ENCODE data around the gene CDYL2. TPM values are rescaled to one million over a fixed set of nuclear protein-coding genes. Genes with fewer than 3 reads are reported as not detected.

The CDYL2 gene
- total RNA-seq, 1 donor from 2014 or later, result 1.8 TPM

DNA sequence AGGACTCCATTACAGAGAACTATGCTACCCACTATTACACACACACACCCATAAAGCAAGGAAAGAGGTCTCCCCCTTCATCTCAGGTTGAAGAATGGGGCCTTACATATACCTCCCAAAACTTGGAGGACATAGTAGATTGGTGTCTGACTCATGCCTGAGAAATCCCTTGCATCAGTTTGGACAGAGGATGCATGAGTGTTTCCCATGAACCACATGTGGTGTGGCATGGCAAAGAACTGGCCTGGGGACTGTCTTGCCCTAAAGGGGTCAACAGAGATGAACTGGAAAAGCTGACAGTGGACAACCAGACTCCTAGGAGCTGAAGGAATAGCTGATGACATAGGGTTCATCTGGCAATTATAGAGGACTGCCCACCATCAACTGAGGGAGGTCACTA lies 209.6 kb downstream of the CDYL2 start:
- H3K9me3 Mint-ChIP-seq (ENCODE audit: unreplicated experiment), result peaks cover 23% of the 10 kb centered on the region
- H3K4me3 Mint-ChIP-seq (ENCODE audit: unreplicated experiment), result no peak overlapping the region
- no peaks in the 10 kb centered on the region for H3K36me3 Mint-ChIP-seq (ENCODE audit: unreplicated experiment)
- TF ChIP-seq, protein P1, sequence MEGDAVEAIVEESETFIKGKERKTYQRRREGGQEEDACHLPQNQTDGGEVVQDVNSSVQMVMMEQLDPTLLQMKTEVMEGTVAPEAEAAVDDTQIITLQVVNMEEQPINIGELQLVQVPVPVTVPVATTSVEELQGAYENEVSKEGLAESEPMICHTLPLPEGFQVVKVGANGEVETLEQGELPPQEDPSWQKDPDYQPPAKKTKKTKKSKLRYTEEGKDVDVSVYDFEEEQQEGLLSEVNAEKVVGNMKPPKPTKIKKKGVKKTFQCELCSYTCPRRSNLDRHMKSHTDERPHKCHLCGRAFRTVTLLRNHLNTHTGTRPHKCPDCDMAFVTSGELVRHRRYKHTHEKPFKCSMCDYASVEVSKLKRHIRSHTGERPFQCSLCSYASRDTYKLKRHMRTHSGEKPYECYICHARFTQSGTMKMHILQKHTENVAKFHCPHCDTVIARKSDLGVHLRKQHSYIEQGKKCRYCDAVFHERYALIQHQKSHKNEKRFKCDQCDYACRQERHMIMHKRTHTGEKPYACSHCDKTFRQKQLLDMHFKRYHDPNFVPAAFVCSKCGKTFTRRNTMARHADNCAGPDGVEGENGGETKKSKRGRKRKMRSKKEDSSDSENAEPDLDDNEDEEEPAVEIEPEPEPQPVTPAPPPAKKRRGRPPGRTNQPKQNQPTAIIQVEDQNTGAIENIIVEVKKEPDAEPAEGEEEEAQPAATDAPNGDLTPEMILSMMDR (IDR thresholded peaks at IDR 0.05), result no peak
- no peak for DNase-seq (ENCODE audit: extremely low spot score, unreplicated experiment)
- H3K4me1 Mint-ChIP-seq (ENCODE audit: unreplicated experiment), result no peaks in the 10 kb centered on the region
- no peak overlapping the region for H3K27ac Mint-ChIP-seq (ENCODE audit: unreplicated experiment)
- H3K27me3 Mint-ChIP-seq (ENCODE audit: unreplicated experiment), result no peaks in the 10 kb centered on the region

DNA sequence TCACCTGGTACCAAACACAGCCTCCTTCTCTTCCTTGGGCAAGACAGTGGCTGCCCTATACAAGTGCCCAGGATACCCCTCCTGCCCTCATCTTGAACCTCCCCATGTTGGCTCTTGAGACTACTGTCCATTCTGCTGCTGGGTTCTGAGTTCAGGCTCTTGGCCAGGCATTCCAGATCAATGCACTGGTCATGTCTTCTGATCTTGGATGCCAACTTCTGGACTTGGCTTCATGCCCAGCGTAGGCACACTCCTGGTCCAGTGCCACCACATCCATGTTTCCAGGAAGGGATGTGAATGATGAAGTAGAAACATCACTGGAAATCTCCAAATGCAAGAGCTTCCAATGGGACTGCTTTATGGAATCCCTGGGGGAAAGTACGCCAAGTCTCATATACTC lies 212.1 kb downstream of the CDYL2 start:
- DNase-seq (ENCODE audit: extremely low spot score, unreplicated experiment), result no peak
- H3K27ac Mint-ChIP-seq (ENCODE audit: unreplicated experiment), result no peak overlapping the region
- no peak overlapping the region for H3K4me3 Mint-ChIP-seq (ENCODE audit: unreplicated experiment)

DNA sequence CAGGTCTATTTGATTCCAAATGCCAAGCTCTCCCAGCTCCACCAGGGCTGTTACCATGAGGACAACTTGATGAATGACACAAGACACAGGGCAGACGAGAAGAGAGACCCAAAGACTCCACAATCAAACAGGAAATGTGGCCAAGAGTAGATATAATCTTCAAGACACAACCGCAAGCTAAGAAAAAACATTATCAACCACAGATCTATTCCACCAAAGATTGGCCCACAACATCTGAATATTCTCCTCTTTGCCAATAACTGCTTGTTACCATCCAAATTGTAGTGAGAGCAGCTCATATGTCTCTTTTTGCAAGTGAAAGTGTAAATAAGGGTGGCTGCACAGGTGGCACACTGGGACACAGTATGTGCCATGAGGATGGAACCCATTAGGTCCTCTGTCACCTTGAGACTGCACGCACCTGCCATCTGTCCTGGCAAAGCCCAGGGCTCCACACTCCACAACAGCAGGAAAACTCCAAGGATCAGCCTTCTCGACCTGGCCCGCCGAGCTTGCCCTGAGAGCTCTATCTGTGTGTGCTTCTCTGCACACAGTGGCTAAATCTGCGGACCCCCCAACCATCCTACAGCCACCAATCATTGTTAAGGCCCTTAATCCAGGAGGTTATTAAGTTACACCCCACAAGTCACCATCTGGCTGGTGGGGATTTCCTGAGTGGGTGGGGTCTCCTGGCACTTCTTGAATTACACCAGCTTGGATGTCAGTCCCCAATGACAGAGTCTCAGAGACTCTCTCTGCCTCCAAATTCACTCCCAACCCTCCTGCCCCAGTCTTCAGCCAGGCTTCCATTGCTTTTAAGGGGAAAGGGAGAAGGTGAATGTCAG lies 213.1 kb downstream of the CDYL2 start:
- DNase-seq (ENCODE audit: extremely low spot score, unreplicated experiment), result no peak
- Mint-ChIP-seq H3K4me1 (ENCODE audit: unreplicated experiment) (no peaks in the 10 kb centered on the region), H3K9me3 (ENCODE audit: unreplicated experiment) (peaks cover 16% of the 10 kb centered on the region), H3K4me3 (ENCODE audit: unreplicated experiment) (no peak overlapping the region), H3K27me3 (ENCODE audit: unreplicated experiment) (no peaks in the 10 kb centered on the region), H3K36me3 (ENCODE audit: unreplicated experiment) (no peaks in the 10 kb centered on the region), H3K27ac (ENCODE audit: unreplicated experiment) (no peak overlapping the region)
- TF ChIP-seq, protein P1 (IDR thresholded peaks at IDR 0.05), result no peak

More for the DNA sequence above, 212.1 kb downstream of the CDYL2 start:
- H3K9me3 Mint-ChIP-seq (ENCODE audit: unreplicated experiment), result peaks cover 23% of the 10 kb centered on the region
- no peaks in the 10 kb centered on the region for H3K4me1 Mint-ChIP-seq (ENCODE audit: unreplicated experiment)
- H3K27me3 Mint-ChIP-seq (ENCODE audit: unreplicated experiment), result no peaks in the 10 kb centered on the region
- no peaks in the 10 kb centered on the region for H3K36me3 Mint-ChIP-seq (ENCODE audit: unreplicated experiment)
- TF ChIP-seq, protein P1 (IDR thresholded peaks at IDR 0.05), result no peak

DNA sequence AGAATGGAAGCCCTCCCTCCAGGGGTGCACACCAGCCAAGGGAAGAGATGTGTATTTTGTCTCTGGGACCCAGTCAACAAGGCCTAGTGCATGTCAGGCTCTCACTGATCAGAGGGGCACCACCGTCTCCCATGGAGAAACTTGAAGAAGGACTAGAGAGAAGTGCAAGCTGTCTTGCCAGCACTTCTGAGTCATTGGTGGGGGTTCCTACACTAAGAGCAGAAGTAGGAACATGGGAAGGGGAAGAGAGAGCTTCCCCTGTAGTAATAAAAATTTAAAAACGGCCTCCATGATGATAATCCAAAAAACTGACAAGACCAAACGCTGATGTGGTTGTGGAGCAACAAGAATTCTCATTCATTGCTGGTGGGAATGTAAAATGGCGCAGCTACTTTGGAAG lies 217.3 kb downstream of the CDYL2 start:
- Mint-ChIP-seq H3K4me3 (ENCODE audit: unreplicated experiment) (no peak overlapping the region), H3K9me3 (ENCODE audit: unreplicated experiment) (peaks cover 6% of the 10 kb centered on the region), H3K36me3 (ENCODE audit: unreplicated experiment) (no peaks in the 10 kb centered on the region), H3K27me3 (ENCODE audit: unreplicated experiment) (no peaks in the 10 kb centered on the region), H3K27ac (ENCODE audit: unreplicated experiment) (no peak overlapping the region), H3K4me1 (ENCODE audit: unreplicated experiment) (no peaks in the 10 kb centered on the region)
- TF ChIP-seq, protein P1 (IDR thresholded peaks at IDR 0.05), result no peak
- no peak for DNase-seq (ENCODE audit: extremely low spot score, unreplicated experiment)

DNA sequence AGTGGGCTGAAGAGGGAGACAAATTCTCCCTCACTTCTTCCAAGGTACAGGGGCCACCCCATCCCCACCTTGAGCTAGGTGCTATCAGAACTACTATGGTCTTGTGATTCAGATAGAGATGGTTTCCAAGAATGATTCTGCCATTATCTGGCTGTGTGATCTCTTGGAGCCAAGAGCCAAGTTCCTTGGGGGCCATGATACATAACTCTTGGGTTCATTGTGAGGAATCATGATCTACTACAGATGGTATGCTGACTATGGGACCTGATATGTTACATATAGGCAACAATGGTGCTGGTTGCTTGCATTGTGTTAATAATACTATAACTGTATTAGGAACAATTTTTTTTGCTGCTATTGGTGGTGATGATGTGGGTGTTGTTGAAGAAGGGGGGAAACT lies 217.9 kb downstream of the CDYL2 start:
- DNase-seq (ENCODE audit: extremely low spot score, unreplicated experiment), result no peak
- Mint-ChIP-seq H3K9me3 (ENCODE audit: unreplicated experiment) (peaks cover 6% of the 10 kb centered on the region), H3K4me3 (ENCODE audit: unreplicated experiment) (no peak overlapping the region), H3K27ac (ENCODE audit: unreplicated experiment) (no peak overlapping the region), H3K36me3 (ENCODE audit: unreplicated experiment) (no peaks in the 10 kb centered on the region), H3K27me3 (ENCODE audit: unreplicated experiment) (no peaks in the 10 kb centered on the region), H3K4me1 (ENCODE audit: unreplicated experiment) (no peaks in the 10 kb centered on the region)
- TF ChIP-seq, protein P1 (IDR thresholded peaks at IDR 0.05), result no peak

Measured in osteocyte (in vitro differentiated cells).